GM12878 (cell line): ENCODE results near the gene PTK7. TPM values are rescaled to one million over a fixed set of nuclear protein-coding genes. Genes with fewer than 3 reads are reported as not detected.

ENCODE experiments used
- ATAC-seq: fragments of 200-7000 bp; cut with Tn5 transposase; 3 replicates; pipeline ENCODE4 v1.9.1; 2020; ENCODE audit warnings: mild to moderate bottlenecking, moderate library complexity
- BruUV-seq: library from RNA; stranded (reverse); fragments of 400-500 nt; replicated peaks from 2 replicates; lab custom pipeline; 2021; lab: Mats Ljungman, UMichigan
- CTCF ChIA-PET: fragments of 300-600 bp; sonication (Branson Sonifier 250); formaldehyde crosslinking; extraction: SDS; loops from one replicate; lab custom pipeline; 2021; ENCODE audit warnings: inconsistent platforms; lab: Yijun Ruan, JAX
- POLR2A ChIA-PET: fragments of 350-600 bp; formaldehyde crosslinking; extraction: SDS; loops from one replicate; lab custom pipeline; 2021; ENCODE audit warnings: inconsistent platforms; lab: Charles Lee
- RAD21 ChIA-PET: fragments of 300-600 bp; sonication (Branson Sonifier 250); formaldehyde crosslinking; loops from one replicate; lab custom pipeline; 2023; ENCODE audit warnings: antibody characterized with exemption; ENCODE audit not compliant: unreplicated experiment; lab: Charles Lee
- SMC1A ChIA-PET: fragments of 300-600 bp; sonication (Branson Sonifier 250); formaldehyde crosslinking; loops from one replicate; lab custom pipeline; 2023; ENCODE audit not compliant: unreplicated experiment, uncharacterized antibody; lab: Charles Lee
- DNase-seq: peaks from one replicate; pipeline ENCODE4 v3.0.0-alpha.2; 2011; ENCODE audit warnings: low read depth, low spot score
- FAIRE-seq: peaks from 3 replicates; lab custom pipeline; 2011; peaks lifted over from hg19 to GRCh38; lab: Jason Lieb, UNC
- H2AFZ ChIP-seq: 2 replicates; pipeline ENCODE4 v1.6.0; 2011; ENCODE audit warnings: low read depth, low read length, control low read depth; ENCODE audit not compliant: control insufficient read depth
- H3K27ac ChIP-seq: 2 replicates; pipeline ENCODE4 v1.5.1; 2011; ENCODE audit warnings: control low read depth; ENCODE audit not compliant: control insufficient read depth, insufficient read depth
- H3K27me3 ChIP-seq, 2 experiments: replicated peaks in 1 of 2; 2 replicates each; pipeline versions ENCODE4 v1.6.0 to v1.6.1; 2011; ENCODE audit warnings: low read length in 1 of 2; ENCODE audit not compliant: control insufficient read depth in 2 of 2, insufficient read depth in 2 of 2
- H3K36me3 ChIP-seq, 2 experiments: 2 replicates each; pipeline ENCODE4 v1.5.1; 2011; ENCODE audit warnings: low read length in 1 of 2; ENCODE audit not compliant: control insufficient read depth in 2 of 2, insufficient read depth in 2 of 2
- H3K4me1 ChIP-seq: 2 replicates; pipeline ENCODE4 v1.6.1; 2011; ENCODE audit warnings: mild to moderate bottlenecking, low read length, moderate library complexity, mixed read lengths; ENCODE audit not compliant: control insufficient read depth, insufficient read depth
- H3K4me2 ChIP-seq: 2 replicates; pipeline ENCODE4 v1.6.0; 2011; ENCODE audit warnings: control low read depth; ENCODE audit not compliant: control insufficient read depth, insufficient read depth
- H3K4me3 ChIP-seq: fragments of 200-600 bp; sonication (generic); 2 replicates; pipeline ENCODE4 v1.5.1; 2016
- H3K79me2 ChIP-seq: 2 replicates; pipeline ENCODE4 v1.6.0; 2011; ENCODE audit warnings: low read length; ENCODE audit not compliant: control insufficient read depth, insufficient read depth
- H3K9ac ChIP-seq: 2 replicates; pipeline ENCODE4 v1.8.0; 2011; ENCODE audit warnings: low read length, control low read depth, mixed read lengths; ENCODE audit not compliant: control insufficient read depth, insufficient read depth
- H3K9me3 ChIP-seq: replicated peaks from 3 replicates; pipeline ENCODE4 v1.5.1; 2011; ENCODE audit warnings: mild to moderate bottlenecking, low read length; ENCODE audit not compliant: control insufficient read depth, insufficient read depth
- H4K20me1 ChIP-seq: 2 replicates; pipeline ENCODE4 v1.6.0; 2011; ENCODE audit not compliant: control insufficient read depth, insufficient read depth
- PML ChIP-seq: IDR thresholded peaks from 2 replicates; pipeline ENCODE4 v1.6.1; 2012; ENCODE audit warnings: low read length, inconsistent platforms
- POLR2A ChIP-seq: IDR thresholded peaks from 2 replicates; pipeline ENCODE4 v1.6.1; 2011; ENCODE audit warnings: low read depth, mild to moderate bottlenecking, low read length
- POLR2AphosphoS5 ChIP-seq: IDR thresholded peaks from 2 replicates; pipeline ENCODE4 v1.6.1; 2011; ENCODE audit warnings: mild to moderate bottlenecking, low read length, inconsistent platforms
- POU2F2 ChIP-seq: IDR thresholded peaks from 3 replicates; pipeline ENCODE4 v1.6.1; 2011; ENCODE audit warnings: low read depth, mild to moderate bottlenecking, low read length, borderline replicate concordance
- SKIL ChIP-seq: fragments of 450-650 bp; IDR thresholded peaks from 2 replicates; pipeline ENCODE4 v1.6.1; 2017; ENCODE audit warnings: mild to moderate bottlenecking, low read depth, inconsistent platforms; ENCODE audit not compliant: poor library complexity, severe bottlenecking
- WGBS: methylation state at CpG from one replicate; pipeline ENCODE4 v1.1.6; 2016; ENCODE audit warnings: low lambda C conversion rate; ENCODE audit not compliant: insufficient replicate concordance, insufficient coverage; ENCODE audit errors: missing lambda C conversion rate; 5-methylcytosine and 5-hydroxymethylcytosine counted together
- in situ Hi-C: fragments of 300-500 bp; cut with MboI; formaldehyde crosslinking; loops from 9 replicates; pipeline ENCODE4 v1.14.3; 2018; ENCODE audit warnings: mixed read lengths
- intact Hi-C: fragments of 100-400 bp; cut with micrococcal nuclease; formaldehyde crosslinking; loops from one replicate; pipeline ENCODE4 v1.14.2; 2022; ENCODE audit not compliant: unreplicated experiment
- polyA plus RNA-seq, 11 experiments: library from polyadenylated mRNA; depleted of rRNA in 4 of 11; unstranded in 6 of 11; stranded (reverse) in 5 of 11; fragments of >200 nt; fragmentation: Nextera tagmentation in 4 of 11; fragmentation: Illumina TruSeq in 1 of 11; extraction: Ambion mirVana in 4 of 11; extraction: Trizol in 1 of 11; gene quantifications; 1 replicate in 1 of 11; 2 replicates in 10 of 11; pipeline versions ENCODE4 v1.2.1 to v1.2.3, GENCODE V29; 2011 to 2016; ENCODE audit warnings: inconsistent platforms in 2 of 11, missing spikeins in 2 of 11, low read depth in 1 of 11
- total RNA-seq, 4 experiments: library from RNA; depleted of rRNA in 3 of 4; stranded (reverse); fragments of >200 nt in 3 of 4; fragmentation: Illumina TruSeq in 1 of 4; extraction: Trizol in 1 of 4; gene quantifications; 2 replicates each; pipeline versions ENCODE4 v1.2.1 to v1.2.3, GENCODE V29; 2013 to 2021

The PTK7 gene
- total and polyA plus RNA-seq, 10 of the 15 experiments (the other 5 are each of a cell fraction or from before 2014, with no cell fraction given): 0.18 to 14.4 (median 3.3) TPM; not detected in 1

GRCh38 chr6:43180985-43181384 lies 104.9 kb downstream of the PTK7 start:
- peak; percentile 27 for FAIRE-seq
- H3K4me3 ChIP-seq: no peak overlapping the region

More at GRCh38 chr6:43180985-43181384, 104.9 kb downstream of the PTK7 start:
- no peaks in the 10 kb centered on the region for H3K27me3 ChIP-seq
- no peak overlapping the region for H3K4me2 ChIP-seq
- H2AFZ ChIP-seq: no peak overlapping the region
- H3K9me3 ChIP-seq: no peaks in the 10 kb centered on the region
- H3K79me2 ChIP-seq: peaks cover 14% of the 10 kb centered on the region
- peaks cover 17% of the 10 kb centered on the region for H3K4me1 ChIP-seq
- DNase-seq (no peak), ATAC-seq (no peak)
- peaks cover 26% of the 10 kb centered on the region in 2 experiments for H3K36me3 ChIP-seq
- ChIA-PET CTCF (no interaction called here), POLR2A (no interaction called here), RAD21 (no interaction called here), SMC1A (no interaction called here)
- 62% methylated on average over 5 of the region's 5 CpGs for WGBS
- in situ Hi-C loops: no loop called here
- TF ChIP-seq SKIL: no peak
- TF ChIP-seq POLR2A: peak; percentile 49; the same call in 1 of the 2 replicates
- TF ChIP-seq POLR2AphosphoS5: peak; percentile 72; the same call in 1 of the 2 replicates
- no peak for TF ChIP-seq PML
- no peak for TF ChIP-seq POU2F2
- peak overlapping the region; percentile 59; the same call in 1 of the 2 replicates for H3K27ac ChIP-seq
- no peak overlapping the region for H3K9ac ChIP-seq
- no peaks in the 10 kb centered on the region for H4K20me1 ChIP-seq
- no TSS peak for BruUV-seq
- intact Hi-C loops: no loop called here
